HCT116 (cell line): ENCODE results near the gene RPL13A.

Source experiments
- ELF1 ChIP-seq: IDR thresholded peaks from 2 replicates; pipeline ENCODE4 v1.6.1; 2012; ENCODE audit warnings: low read depth, borderline replicate concordance
- EZH2 ChIP-seq: fragments of 200-600 bp; sonication (generic); IDR thresholded peaks from 2 replicates; pipeline ENCODE4 v1.6.1; 2017; ENCODE audit warnings: antibody characterized with exemption, mixed run types
- RAD21 ChIP-seq: IDR thresholded peaks from 2 replicates; pipeline ENCODE4 v1.6.1; 2012; ENCODE audit warnings: low read depth, mild to moderate bottlenecking

GRCh38 chr19:49469828-49470614 is 17.4 kb upstream of the RPL13A start:
- TF ChIP-seq RAD21 (peak; percentile 49), EZH2 (no peak), ELF1 (no peak)
